ENCODE measurements around the gene CDC42BPG. TPM values are rescaled to one million over a fixed set of nuclear protein-coding genes. Genes with fewer than 3 reads are reported as not detected.

The CDC42BPG gene
- total and polyA plus RNA-seq, 10 of the 15 experiments (the other 5 are each of a cell fraction or from before 2014, with no cell fraction given) = 0.02 to 1.3 (median 0.09) TPM; not detected in 1

- TF ChIP-seq CEBPB (IDR thresholded peaks at IDR 0.05; ENCODE audit: borderline replicate concordance in 1 of 2, low read depth in 2 of 2, low read length in 2 of 2) = peak in 1 of 2 experiments; percentile 32; a peak in 1 of 4 replicates
- TF ChIP-seq RAD51 (IDR thresholded peaks at IDR 0.05) = no peak
Measured at GRCh38 chr11:64856382-64857227, 12.2 kb upstream of the CDC42BPG start (continued).

DNA sequence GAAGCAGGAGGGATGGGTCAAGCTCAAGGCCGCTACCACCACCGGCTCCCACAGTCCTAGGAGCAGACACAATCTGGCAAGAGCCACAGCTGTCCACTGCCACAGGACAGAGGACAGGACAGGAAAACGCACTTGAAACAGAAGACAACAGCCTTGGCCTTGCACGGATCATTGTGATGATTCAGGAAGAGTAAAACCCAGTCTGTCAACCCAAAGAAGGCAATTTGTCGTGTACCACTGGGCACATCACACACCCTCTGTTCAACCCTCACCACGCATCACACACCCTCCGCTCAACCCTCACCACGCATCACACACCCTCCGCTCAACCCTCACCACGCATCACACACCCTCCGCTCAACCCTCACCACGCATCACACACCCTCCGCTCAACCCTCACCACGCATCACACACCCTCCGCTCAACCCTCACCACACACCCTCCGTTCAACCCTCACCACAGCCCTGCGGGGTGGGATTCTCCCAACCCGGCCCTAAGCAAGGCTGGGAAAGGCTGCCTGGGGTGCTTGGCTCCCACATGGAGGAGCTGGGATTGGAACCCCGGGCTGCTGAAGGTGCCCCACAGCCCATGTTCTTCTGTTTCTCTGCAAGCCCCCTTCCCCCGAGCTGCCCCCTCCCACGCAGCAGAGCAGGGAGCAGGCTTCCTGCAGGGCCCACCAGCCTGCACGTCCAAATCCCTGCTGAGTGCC, 11.3 kb upstream of the CDC42BPG start:
- WGBS (ENCODE audit: insufficient coverage, insufficient replicate concordance, low lambda C conversion rate, missing lambda C conversion rate) = 68% methylated on average over 15 of the region's 22 CpGs
- no TSS peak for BruUV-seq (replicated peaks)
- no peak overlapping the region for H2AFZ ChIP-seq (ENCODE audit: control insufficient read depth, low read depth, low read length)
- ChIA-PET RAD21 (ENCODE audit: unreplicated experiment) (interaction anchor here (1.5 to 15.8 kb wide), 3 partner anchors 9 to 22 kb away, joined by 4 to 316 read pairs (median 253); partner anchors contain the start of gene EHD1), SMC1A (ENCODE audit: uncharacterized antibody, unreplicated experiment) (interaction anchor here (9.6 to 15.0 kb wide), 3 partner anchors 5 to 21 kb away, joined by 226 to 306 read pairs (median 266); partner anchors contain the start of gene EHD1), POLR2A (interaction anchor here (0.6 to 24.3 kb wide), 4 partner anchors 8 to 143 kb away, joined by 3 to 620 read pairs (median 119); partner anchors contain the start of gene EHD1), CTCF (interaction anchor here (1.2 to 28.8 kb wide), 4 partner anchors 5 to 227 kb away, joined by 3 to 1208 read pairs (median 374); partner anchors contain the start of genes CDC42BPG and EHD1)
- intact Hi-C loops (cut with micrococcal nuclease; ENCODE audit: unreplicated experiment) (no loop called here), in situ Hi-C loops (cut with MboI) (no loop called here)
- no peaks in the 10 kb centered on the region for H3K9me3 ChIP-seq (replicated peaks; ENCODE audit: control insufficient read depth, insufficient read depth, low read length)
- peak overlapping the region; percentile 63 for H3K27ac ChIP-seq (ENCODE audit: control insufficient read depth, insufficient read depth)
- peaks cover 24 to 57% of the 10 kb centered on the region in 2 experiments for H3K36me3 ChIP-seq (ENCODE audit: control insufficient read depth in 2 of 2, insufficient read depth in 2 of 2, low read length in 1 of 2)
- peaks cover 97% of the 10 kb centered on the region for H3K4me1 ChIP-seq (ENCODE audit: control insufficient read depth, insufficient read depth, low read length)
- TF ChIP-seq, protein P1, sequence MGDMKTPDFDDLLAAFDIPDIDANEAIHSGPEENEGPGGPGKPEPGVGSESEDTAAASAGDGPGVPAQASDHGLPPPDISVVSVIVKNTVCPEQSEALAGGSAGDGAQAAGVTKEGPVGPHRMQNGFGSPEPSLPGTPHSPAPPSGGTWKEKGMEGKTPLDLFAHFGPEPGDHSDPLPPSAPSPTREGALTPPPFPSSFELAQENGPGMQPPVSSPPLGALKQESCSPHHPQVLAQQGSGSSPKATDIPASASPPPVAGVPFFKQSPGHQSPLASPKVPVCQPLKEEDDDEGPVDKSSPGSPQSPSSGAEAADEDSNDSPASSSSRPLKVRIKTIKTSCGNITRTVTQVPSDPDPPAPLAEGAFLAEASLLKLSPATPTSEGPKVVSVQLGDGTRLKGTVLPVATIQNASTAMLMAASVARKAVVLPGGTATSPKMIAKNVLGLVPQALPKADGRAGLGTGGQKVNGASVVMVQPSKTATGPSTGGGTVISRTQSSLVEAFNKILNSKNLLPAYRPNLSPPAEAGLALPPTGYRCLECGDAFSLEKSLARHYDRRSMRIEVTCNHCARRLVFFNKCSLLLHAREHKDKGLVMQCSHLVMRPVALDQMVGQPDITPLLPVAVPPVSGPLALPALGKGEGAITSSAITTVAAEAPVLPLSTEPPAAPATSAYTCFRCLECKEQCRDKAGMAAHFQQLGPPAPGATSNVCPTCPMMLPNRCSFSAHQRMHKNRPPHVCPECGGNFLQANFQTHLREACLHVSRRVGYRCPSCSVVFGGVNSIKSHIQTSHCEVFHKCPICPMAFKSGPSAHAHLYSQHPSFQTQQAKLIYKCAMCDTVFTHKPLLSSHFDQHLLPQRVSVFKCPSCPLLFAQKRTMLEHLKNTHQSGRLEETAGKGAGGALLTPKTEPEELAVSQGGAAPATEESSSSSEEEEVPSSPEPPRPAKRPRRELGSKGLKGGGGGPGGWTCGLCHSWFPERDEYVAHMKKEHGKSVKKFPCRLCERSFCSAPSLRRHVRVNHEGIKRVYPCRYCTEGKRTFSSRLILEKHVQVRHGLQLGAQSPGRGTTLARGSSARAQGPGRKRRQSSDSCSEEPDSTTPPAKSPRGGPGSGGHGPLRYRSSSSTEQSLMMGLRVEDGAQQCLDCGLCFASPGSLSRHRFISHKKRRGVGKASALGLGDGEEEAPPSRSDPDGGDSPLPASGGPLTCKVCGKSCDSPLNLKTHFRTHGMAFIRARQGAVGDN (IDR thresholded peaks at IDR 0.05) = no peak
- TF ChIP-seq POLR2AphosphoS5 (IDR thresholded peaks at IDR 0.05; ENCODE audit: low read length) (peak; percentile 70; the same call in 1 of the 2 replicates), POLR2A (IDR thresholded peaks at IDR 0.05; ENCODE audit: low read depth, low read length) (peak; percentile 68; the same call in 1 of the 2 replicates)
- TF ChIP-seq, protein P2, sequence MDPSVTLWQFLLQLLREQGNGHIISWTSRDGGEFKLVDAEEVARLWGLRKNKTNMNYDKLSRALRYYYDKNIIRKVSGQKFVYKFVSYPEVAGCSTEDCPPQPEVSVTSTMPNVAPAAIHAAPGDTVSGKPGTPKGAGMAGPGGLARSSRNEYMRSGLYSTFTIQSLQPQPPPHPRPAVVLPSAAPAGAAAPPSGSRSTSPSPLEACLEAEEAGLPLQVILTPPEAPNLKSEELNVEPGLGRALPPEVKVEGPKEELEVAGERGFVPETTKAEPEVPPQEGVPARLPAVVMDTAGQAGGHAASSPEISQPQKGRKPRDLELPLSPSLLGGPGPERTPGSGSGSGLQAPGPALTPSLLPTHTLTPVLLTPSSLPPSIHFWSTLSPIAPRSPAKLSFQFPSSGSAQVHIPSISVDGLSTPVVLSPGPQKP (IDR thresholded peaks at IDR 0.05; ENCODE audit: low read depth, low read length) = no peak
- no peak overlapping the region for H3K4me3 ChIP-seq
- DNase-seq (ENCODE audit: low read depth, low spot score) = no peak
- peaks cover 45% of the 10 kb centered on the region for H3K79me2 ChIP-seq (ENCODE audit: control insufficient read depth, insufficient read depth, low read length)
- no peak for FAIRE-seq
- H4K20me1 ChIP-seq (ENCODE audit: control insufficient read depth, insufficient read depth) = no peaks in the 10 kb centered on the region
- H3K27me3 ChIP-seq (replicated peaks in 1 of 2; ENCODE audit: control insufficient read depth in 2 of 2, insufficient read depth in 2 of 2, low read length in 1 of 2) = no peaks in the 10 kb centered on the region
- no peak for ATAC-seq
- peak overlapping the region; percentile 7; the same call in 1 of the 2 replicates for H3K4me2 ChIP-seq (ENCODE audit: control insufficient read depth, insufficient read depth)
- H3K9ac ChIP-seq (ENCODE audit: control insufficient read depth, insufficient read depth, low read length) = no peak overlapping the region
